IPS-18c (cell line): Measurements from ENCODE around the gene KCNH2.

Experiments used
- H3K4me3 ChIP-seq: 2 replicates; pipeline ENCODE4 v1.7.0; 2013; ENCODE audit warnings: low read depth, mild to moderate bottlenecking, low read length, moderate library complexity; ENCODE audit not compliant: insufficient read depth
- H3K9me3 ChIP-seq: one replicate; pipeline ENCODE4 v1.6.1; 2013; ENCODE audit warnings: mild to moderate bottlenecking, low read length, moderate library complexity; ENCODE audit not compliant: control insufficient read depth, insufficient read depth

Gene KCNH2

DNA sequence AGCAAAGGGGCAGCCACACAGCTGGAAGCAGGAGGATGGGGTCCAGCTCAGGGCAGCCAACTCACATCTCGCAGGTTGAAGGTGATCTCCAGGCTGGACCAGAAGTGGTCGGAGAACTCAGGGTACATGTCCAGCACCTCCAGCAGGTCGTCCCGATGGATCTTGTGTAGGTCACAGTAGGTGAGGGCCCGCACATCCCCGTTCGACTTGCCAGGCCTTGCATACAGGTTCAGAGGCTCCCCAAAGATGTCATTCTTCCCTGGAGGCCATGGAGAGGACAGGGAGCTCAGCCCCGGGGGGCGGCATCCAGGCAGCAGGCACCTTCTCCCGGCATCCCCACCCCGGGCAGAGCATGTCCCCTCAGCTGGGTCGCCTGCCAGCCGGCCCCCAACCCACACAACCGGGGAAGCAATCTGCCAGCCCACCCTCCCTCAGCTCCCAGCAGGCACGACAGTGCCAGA, 29.3 kb downstream of the KCNH2 start:
- no peak overlapping the region for H3K4me3 ChIP-seq
- no peaks in the 10 kb centered on the region for H3K9me3 ChIP-seq

DNA sequence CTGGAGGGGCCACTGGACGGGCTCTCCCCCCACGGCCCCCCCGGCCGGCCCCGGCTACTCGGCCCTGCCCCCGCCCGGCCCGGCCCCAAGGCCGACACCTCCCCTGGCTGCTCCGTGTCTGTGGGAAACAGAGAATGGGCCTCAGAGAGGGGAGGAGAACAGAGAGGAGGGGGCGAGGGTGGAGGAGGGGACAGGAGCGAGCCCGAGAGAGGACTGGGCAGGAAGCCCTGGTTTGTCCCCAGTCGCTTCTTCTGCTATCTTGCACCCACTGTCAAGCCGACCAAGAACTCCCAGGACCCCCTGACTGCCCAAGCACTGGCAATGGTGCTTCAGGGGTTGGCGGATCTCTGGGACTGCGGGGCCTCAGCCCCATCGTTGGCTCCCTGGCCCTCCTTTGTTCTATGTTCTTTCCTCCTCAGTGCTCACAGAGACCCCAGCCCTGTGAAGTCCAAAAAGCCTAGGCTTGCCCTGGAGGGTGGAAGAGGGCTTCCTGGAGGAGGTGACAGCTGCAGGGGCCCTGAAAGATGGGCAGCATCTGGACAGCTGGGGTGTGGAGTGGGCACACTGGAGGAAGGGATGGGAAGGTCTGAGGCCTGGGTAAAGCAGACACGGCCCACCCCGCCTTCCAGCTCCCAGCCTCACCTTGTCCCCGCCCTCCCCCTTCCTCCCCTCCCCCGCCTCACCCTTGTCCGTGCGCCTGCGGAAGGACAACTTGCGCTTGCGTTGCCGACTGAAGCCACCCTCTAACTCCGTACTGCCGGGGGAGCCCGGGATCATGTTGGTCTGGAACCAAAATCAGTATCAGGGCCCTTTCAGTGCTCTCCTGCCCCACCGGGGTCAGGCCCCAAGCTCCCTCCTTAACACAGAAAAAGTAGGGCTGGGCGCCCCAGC, 30.1 kb downstream of the KCNH2 start:
- no peak overlapping the region for H3K4me3 ChIP-seq
- H3K9me3 ChIP-seq = no peaks in the 10 kb centered on the region

DNA sequence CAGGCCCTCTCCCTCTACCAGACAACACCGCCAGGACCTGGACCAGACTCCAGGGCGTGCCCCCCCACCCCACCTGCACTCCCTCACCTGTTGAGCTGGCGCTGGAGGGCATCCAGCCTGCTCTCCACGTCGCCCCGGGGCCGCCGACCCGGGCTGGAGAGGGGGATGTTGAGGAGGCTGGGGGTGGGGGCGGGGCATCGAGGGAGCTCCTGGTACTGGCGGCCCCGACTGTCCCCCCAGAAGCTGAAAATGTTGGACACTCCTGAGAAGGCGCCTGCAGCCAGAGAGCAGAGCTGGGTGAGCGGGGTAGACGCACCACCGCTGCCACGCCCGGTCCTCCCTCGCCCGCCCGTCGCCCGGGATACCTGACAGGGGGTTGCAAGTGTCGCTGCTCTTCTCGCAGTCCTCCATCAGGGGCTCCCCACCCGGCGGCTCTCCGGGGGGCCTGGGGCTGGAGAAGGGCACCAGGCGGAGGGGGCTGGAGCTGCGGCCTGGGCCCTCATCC, 30.8 kb downstream of the KCNH2 start:
- Histone ChIP-seq H3K9me3 (no peaks in the 10 kb centered on the region), H3K4me3 (no peak overlapping the region)

GRCh38 chr7:150946421-150947240, 31.5 kb downstream of the KCNH2 start:
- H3K9me3 ChIP-seq = no peaks in the 10 kb centered on the region
- no peak overlapping the region for H3K4me3 ChIP-seq

- H3K9me3 ChIP-seq = no peaks in the 10 kb centered on the region
- no peak overlapping the region for H3K4me3 ChIP-seq
Observed at GRCh38 chr7:150945853-150946420, 32.2 kb downstream of the KCNH2 start.

DNA sequence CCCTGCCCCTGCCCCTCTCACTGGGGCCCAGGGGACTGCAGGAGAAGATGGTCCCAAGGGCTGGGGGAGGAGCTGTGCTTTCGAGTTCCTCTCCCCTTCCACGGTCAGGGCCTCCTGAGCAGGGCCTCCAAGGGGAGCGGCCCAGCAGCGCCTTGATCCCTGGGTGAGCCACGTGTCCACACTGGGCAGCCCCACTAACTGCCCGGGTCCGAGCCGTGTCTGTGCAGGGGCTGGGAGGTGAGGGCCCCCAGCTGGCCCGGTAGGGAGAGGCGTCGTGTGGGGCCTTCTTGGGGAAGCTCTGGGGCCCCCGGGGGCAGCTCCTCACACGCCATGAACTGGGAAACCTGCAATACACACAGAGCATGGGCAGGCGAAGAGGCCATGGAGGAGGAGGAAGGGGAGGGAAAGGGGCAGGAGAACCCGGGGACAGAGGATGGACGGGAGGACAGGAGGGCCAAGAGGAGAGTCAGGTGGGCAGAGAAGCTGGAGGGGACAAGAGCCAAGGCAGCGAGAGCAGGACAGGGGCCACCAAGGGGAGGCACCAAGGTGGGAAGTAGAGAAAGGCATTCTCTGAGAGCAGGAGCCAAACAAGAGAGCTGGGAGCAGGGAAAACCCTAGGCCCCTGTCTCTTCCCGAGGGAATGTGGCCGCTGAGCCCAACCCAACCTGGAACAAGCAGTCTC, 32.8 kb downstream of the KCNH2 start:
- H3K9me3 ChIP-seq = no peaks in the 10 kb centered on the region
- H3K4me3 ChIP-seq = no peak overlapping the region

DNA sequence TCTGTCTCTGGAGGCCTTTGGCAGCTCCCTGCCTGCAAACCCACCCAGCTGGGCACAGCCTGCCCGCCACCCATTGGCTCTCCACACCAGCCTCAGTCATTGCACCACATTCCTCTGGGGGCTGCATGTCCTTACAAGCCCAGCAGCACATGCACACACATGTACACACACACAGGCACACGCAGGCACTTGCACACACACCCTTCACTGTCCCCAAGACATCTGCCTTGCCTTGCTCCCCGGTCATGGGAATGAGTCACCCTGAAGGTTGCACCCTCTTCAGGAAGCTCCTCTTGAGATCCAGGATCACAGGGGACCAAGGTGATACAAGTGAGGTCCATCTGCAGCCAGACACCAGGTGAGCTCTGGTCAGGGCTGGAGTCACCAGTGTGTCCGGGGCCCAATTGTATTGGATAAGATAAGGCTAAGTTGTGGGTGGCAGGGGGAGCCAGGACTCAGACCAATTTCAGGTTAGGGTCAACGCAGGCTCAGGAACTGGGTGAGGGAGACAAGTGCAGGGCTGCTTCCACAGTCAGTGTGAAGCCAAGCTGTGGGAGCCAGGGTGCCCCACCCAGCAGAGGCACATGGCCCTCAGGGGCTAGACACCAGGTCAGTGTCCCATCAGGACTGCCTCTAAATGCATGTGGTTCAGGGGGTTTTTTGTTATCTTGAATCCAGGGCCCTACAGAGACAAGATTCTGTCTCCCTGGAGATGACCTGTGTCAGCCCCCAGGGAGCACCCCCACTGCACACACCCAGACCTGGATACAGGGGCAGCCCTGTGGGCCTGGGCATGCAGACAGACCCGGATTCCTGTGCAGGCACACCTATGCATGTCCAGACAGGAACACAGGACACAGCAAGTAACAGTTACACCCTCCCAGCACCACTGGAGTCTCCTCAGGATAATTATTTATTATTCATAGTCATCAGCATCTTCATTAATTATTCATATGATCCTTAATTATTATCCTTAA, 33.8 kb downstream of the KCNH2 start:
- Histone ChIP-seq H3K9me3 (no peaks in the 10 kb centered on the region), H3K4me3 (no peak overlapping the region)

- no peak overlapping the region for H3K4me3 ChIP-seq
- H3K9me3 ChIP-seq = no peaks in the 10 kb centered on the region
Observed at GRCh38 chr7:150943453-150943814, 34.7 kb downstream of the KCNH2 start.

GRCh38 chr7:150942591-150943452, 35.3 kb downstream of the KCNH2 start:
- no peaks in the 10 kb centered on the region for H3K9me3 ChIP-seq
- H3K4me3 ChIP-seq = no peak overlapping the region

GRCh38 chr7:150942001-150942590, 36.0 kb downstream of the KCNH2 start:
- Histone ChIP-seq H3K9me3 (no peaks in the 10 kb centered on the region), H3K4me3 (no peak overlapping the region)

- Histone ChIP-seq H3K4me3 (no peak overlapping the region), H3K9me3 (no peaks in the 10 kb centered on the region)
Observed at GRCh38 chr7:150941351-150942000, 36.6 kb downstream of the KCNH2 start.

- no peak overlapping the region for H3K4me3 ChIP-seq
- no peaks in the 10 kb centered on the region for H3K9me3 ChIP-seq
Observed at GRCh38 chr7:150940431-150941102, 37.6 kb downstream of the KCNH2 start.

DNA sequence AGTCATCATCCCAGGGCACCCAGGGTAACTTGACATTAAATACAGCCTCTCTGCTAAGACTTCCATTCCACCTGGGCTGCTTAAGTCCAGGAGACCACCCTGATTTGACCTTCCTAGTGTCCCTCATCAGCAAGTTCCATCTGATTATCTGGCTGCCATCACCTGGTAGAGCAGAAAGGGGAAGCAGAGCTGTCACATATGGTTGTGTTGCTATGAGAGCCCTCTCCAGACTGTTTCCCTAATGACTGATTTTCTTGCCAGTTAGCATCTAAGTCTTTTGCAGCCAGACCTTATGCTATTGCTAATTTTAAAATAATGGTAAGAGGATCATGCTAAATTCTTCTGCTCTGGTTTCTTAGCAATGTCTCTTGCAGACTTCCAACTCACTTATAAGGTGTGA, 38.7 kb downstream of the KCNH2 start:
- no peak overlapping the region for H3K4me3 ChIP-seq
- H3K9me3 ChIP-seq = no peaks in the 10 kb centered on the region

GRCh38 chr7:150939052-150939451, 39.1 kb downstream of the KCNH2 start:
- Histone ChIP-seq H3K9me3 (no peaks in the 10 kb centered on the region), H3K4me3 (no peak overlapping the region)
